ENCODE data around the gene CYB5R3.

The CYB5R3 gene

GRCh38 chr22:42656578-42656977 lies 7.4 kb upstream of the CYB5R3 start:
- Histone ChIP-seq H3K4me1 (ENCODE audit: insufficient read depth, insufficient read length) (peaks cover 2% of the 10 kb centered on the region), H3K9me3 (ENCODE audit: insufficient read depth, low read length) (no peaks in the 10 kb centered on the region)
- TF ChIP-seq YY1 (IDR thresholded peaks at IDR 0.05; ENCODE audit: insufficient read depth, insufficient read length) (no peak), ZNF274 (IDR thresholded peaks at IDR 0.05; ENCODE audit: low read depth, low read length) (no peak), SUZ12 (IDR thresholded peaks at IDR 0.05; ENCODE audit: extremely low read depth, insufficient read depth, insufficient read length) (no peak)

GRCh38 chr22:42655693-42656092 lies 6.5 kb upstream of the CYB5R3 start:
- Histone ChIP-seq H3K4me1 (ENCODE audit: insufficient read depth, insufficient read length) (peaks cover 2% of the 10 kb centered on the region), H3K9me3 (ENCODE audit: insufficient read depth, low read length) (no peaks in the 10 kb centered on the region), H3K9ac (ENCODE audit: insufficient read length, low read depth) (peak overlapping the region; percentile 17), H3K36me3 (ENCODE audit: insufficient read depth, insufficient read length, low read length) (no peaks in the 10 kb centered on the region), H3K4me3 (ENCODE audit: insufficient read length, low read depth) (no peak overlapping the region), H3K27me3 (ENCODE audit: insufficient read depth, insufficient read length) (no peaks in the 10 kb centered on the region)
- no peak for DNase-seq (ENCODE audit: low read depth, low spot score)
- TF ChIP-seq YY1 (IDR thresholded peaks at IDR 0.05; ENCODE audit: insufficient read depth, insufficient read length) (no peak), ZNF274 (IDR thresholded peaks at IDR 0.05; ENCODE audit: low read depth, low read length) (no peak), SUZ12 (IDR thresholded peaks at IDR 0.05; ENCODE audit: extremely low read depth, insufficient read depth, insufficient read length) (no peak)

More at GRCh38 chr22:42656578-42656977, 7.4 kb upstream of the CYB5R3 start:
- no peaks in the 10 kb centered on the region for H3K36me3 ChIP-seq (ENCODE audit: insufficient read depth, insufficient read length, low read length)
- no peak for DNase-seq (ENCODE audit: low read depth, low spot score)
- H3K9ac ChIP-seq (ENCODE audit: insufficient read length, low read depth): no peak overlapping the region
- no peaks in the 10 kb centered on the region for H3K27me3 ChIP-seq (ENCODE audit: insufficient read depth, insufficient read length)
- H3K4me3 ChIP-seq (ENCODE audit: insufficient read length, low read depth): no peak overlapping the region

- no peak overlapping the region for H3K9ac ChIP-seq (ENCODE audit: insufficient read length, low read depth)
- peaks cover 2% of the 10 kb centered on the region for H3K4me1 ChIP-seq (ENCODE audit: insufficient read depth, insufficient read length)
- TF ChIP-seq ZNF274 (IDR thresholded peaks at IDR 0.05; ENCODE audit: low read depth, low read length) (no peak), YY1 (IDR thresholded peaks at IDR 0.05; ENCODE audit: insufficient read depth, insufficient read length) (no peak), SUZ12 (IDR thresholded peaks at IDR 0.05; ENCODE audit: extremely low read depth, insufficient read depth, insufficient read length) (no peak)
- no peaks in the 10 kb centered on the region for H3K27me3 ChIP-seq (ENCODE audit: insufficient read depth, insufficient read length)
- no peak overlapping the region for H3K4me3 ChIP-seq (ENCODE audit: insufficient read length, low read depth)
- no peaks in the 10 kb centered on the region for H3K36me3 ChIP-seq (ENCODE audit: insufficient read depth, insufficient read length, low read length)
- DNase-seq (ENCODE audit: low read depth, low spot score): no peak
- H3K9me3 ChIP-seq (ENCODE audit: insufficient read depth, low read length): no peaks in the 10 kb centered on the region
Measured at GRCh38 chr22:42654436-42655073, 5.4 kb upstream of the CYB5R3 start.

GRCh38 chr22:42653999-42654398 lies 4.8 kb upstream of the CYB5R3 start:
- TF ChIP-seq YY1 (IDR thresholded peaks at IDR 0.05; ENCODE audit: insufficient read depth, insufficient read length) (no peak), SUZ12 (IDR thresholded peaks at IDR 0.05; ENCODE audit: extremely low read depth, insufficient read depth, insufficient read length) (no peak), ZNF274 (IDR thresholded peaks at IDR 0.05; ENCODE audit: low read depth, low read length) (no peak)
- H3K9ac ChIP-seq (ENCODE audit: insufficient read length, low read depth): no peak overlapping the region
- peaks cover 2% of the 10 kb centered on the region for H3K4me1 ChIP-seq (ENCODE audit: insufficient read depth, insufficient read length)
- H3K4me3 ChIP-seq (ENCODE audit: insufficient read length, low read depth): no peak overlapping the region
- no peaks in the 10 kb centered on the region for H3K27me3 ChIP-seq (ENCODE audit: insufficient read depth, insufficient read length)
- no peak for DNase-seq (ENCODE audit: low read depth, low spot score)
- H3K36me3 ChIP-seq (ENCODE audit: insufficient read depth, insufficient read length, low read length): no peaks in the 10 kb centered on the region
- no peaks in the 10 kb centered on the region for H3K9me3 ChIP-seq (ENCODE audit: insufficient read depth, low read length)

GRCh38 chr22:42651134-42651533 lies 1.9 kb upstream of the CYB5R3 start:
- TF ChIP-seq YY1 (IDR thresholded peaks at IDR 0.05; ENCODE audit: insufficient read depth, insufficient read length): no peak
- no peak for TF ChIP-seq ZNF274 (IDR thresholded peaks at IDR 0.05; ENCODE audit: low read depth, low read length)
- no peak for TF ChIP-seq SUZ12 (IDR thresholded peaks at IDR 0.05; ENCODE audit: extremely low read depth, insufficient read depth, insufficient read length)
- peaks cover 6% of the 10 kb centered on the region for H3K36me3 ChIP-seq (ENCODE audit: insufficient read depth, insufficient read length, low read length)
- no peaks in the 10 kb centered on the region for H3K9me3 ChIP-seq (ENCODE audit: insufficient read depth, low read length)
- peaks cover 13% of the 10 kb centered on the region for H3K4me1 ChIP-seq (ENCODE audit: insufficient read depth, insufficient read length)
- H3K9ac ChIP-seq (ENCODE audit: insufficient read length, low read depth): no peak overlapping the region
- no peak for DNase-seq (ENCODE audit: low read depth, low spot score)
- H3K4me3 ChIP-seq (ENCODE audit: insufficient read length, low read depth): no peak overlapping the region
- H3K27me3 ChIP-seq (ENCODE audit: insufficient read depth, insufficient read length): no peaks in the 10 kb centered on the region

GRCh38 chr22:42648368-42649245 lies 585 bp downstream of the CYB5R3 start:
- peaks cover 13% of the 10 kb centered on the region for H3K4me1 ChIP-seq (ENCODE audit: insufficient read depth, insufficient read length)
- DNase-seq (ENCODE audit: low read depth, low spot score): no peak
- peak overlapping the region; percentile 92 for H3K4me3 ChIP-seq (ENCODE audit: insufficient read length, low read depth)
- TF ChIP-seq SUZ12 (IDR thresholded peaks at IDR 0.05; ENCODE audit: extremely low read depth, insufficient read depth, insufficient read length): no peak
- TF ChIP-seq YY1 (IDR thresholded peaks at IDR 0.05; ENCODE audit: insufficient read depth, insufficient read length): no peak
- no peak for TF ChIP-seq ZNF274 (IDR thresholded peaks at IDR 0.05; ENCODE audit: low read depth, low read length)
- no peaks in the 10 kb centered on the region for H3K27me3 ChIP-seq (ENCODE audit: insufficient read depth, insufficient read length)
- no peaks in the 10 kb centered on the region for H3K9me3 ChIP-seq (ENCODE audit: insufficient read depth, low read length)
- peak overlapping the region; percentile 94 for H3K9ac ChIP-seq (ENCODE audit: insufficient read length, low read depth)
- peaks cover 19% of the 10 kb centered on the region for H3K36me3 ChIP-seq (ENCODE audit: insufficient read depth, insufficient read length, low read length)

GRCh38 chr22:42648017-42648367 lies 1.2 kb downstream of the CYB5R3 start:
- Histone ChIP-seq H3K27me3 (ENCODE audit: insufficient read depth, insufficient read length) (no peaks in the 10 kb centered on the region), H3K4me1 (ENCODE audit: insufficient read depth, insufficient read length) (peaks cover 14% of the 10 kb centered on the region), H3K4me3 (ENCODE audit: insufficient read length, low read depth) (no peak overlapping the region), H3K9ac (ENCODE audit: insufficient read length, low read depth) (no peak overlapping the region), H3K9me3 (ENCODE audit: insufficient read depth, low read length) (no peaks in the 10 kb centered on the region), H3K36me3 (ENCODE audit: insufficient read depth, insufficient read length, low read length) (peaks cover 19% of the 10 kb centered on the region)
- DNase-seq (ENCODE audit: low read depth, low spot score): no peak
- TF ChIP-seq ZNF274 (IDR thresholded peaks at IDR 0.05; ENCODE audit: low read depth, low read length) (no peak), SUZ12 (IDR thresholded peaks at IDR 0.05; ENCODE audit: extremely low read depth, insufficient read depth, insufficient read length) (no peak)

Measured in NT2/D1 (cell line).